Endothelial cell (in vitro differentiated cells): ENCODE measurements around the gene SMG5. TPM values are rescaled to one million over a fixed set of nuclear protein-coding genes. Genes with fewer than 3 reads are reported as not detected.
A peak's percentile ranks its signal among the peaks of the same experiment; 100 is the strongest.

Source experiments
- DNase-seq: peaks from one replicate; pipeline ENCODE4 v3.0.0; 2021; ENCODE audit warnings: low spot score
- H3K27ac Mint-ChIP-seq: one replicate; pipeline ENCODE4 v1.8.0; 2021; ENCODE audit warnings: mixed read lengths, inconsistent platforms; ENCODE audit not compliant: unreplicated experiment
- H3K27me3 Mint-ChIP-seq: one replicate; pipeline ENCODE4 v1.8.0; 2021; ENCODE audit warnings: mild to moderate bottlenecking, moderate library complexity, mixed read lengths, inconsistent platforms; ENCODE audit not compliant: unreplicated experiment
- H3K36me3 Mint-ChIP-seq: one replicate; pipeline ENCODE4 v1.8.0; 2021; ENCODE audit warnings: mild to moderate bottlenecking, low read depth, mixed read lengths, inconsistent platforms; ENCODE audit not compliant: unreplicated experiment
- H3K4me1 Mint-ChIP-seq: one replicate; pipeline ENCODE4 v1.8.0; 2021; ENCODE audit warnings: mild to moderate bottlenecking, mixed read lengths, inconsistent platforms; ENCODE audit not compliant: unreplicated experiment
- H3K4me3 Mint-ChIP-seq: one replicate; pipeline ENCODE4 v1.8.0; 2021; ENCODE audit warnings: mild to moderate bottlenecking, mixed read lengths, inconsistent platforms; ENCODE audit not compliant: unreplicated experiment
- H3K9me3 Mint-ChIP-seq: one replicate; pipeline ENCODE4 v1.8.0; 2021; ENCODE audit warnings: mixed read lengths, inconsistent platforms; ENCODE audit not compliant: unreplicated experiment
- CTCF ChIP-seq: fragments of 200-600 bp; sonication (generic); IDR thresholded peaks from one replicate; pipeline ENCODE4 v1.5.0; 2021; ENCODE audit warnings: antibody characterized with exemption; ENCODE audit not compliant: unreplicated experiment
- total RNA-seq: library from RNA; stranded (reverse); fragmentation: NEBNext Ultra II Directional; extraction: Animal tissue kit (Norgen Biotek cat#: 25700); gene quantifications from one replicate; pipeline ENCODE4 v1.2.1, GENCODE V29; 2021; ENCODE audit not compliant: unreplicated experiment

SMG5 gene
- total RNA-seq, 1 donor from 2014 or later: 75.2 TPM

- Mint-ChIP-seq H3K4me1 (peaks cover 31% of the 10 kb centered on the region), H3K27ac (no peak overlapping the region), H3K36me3 (peaks cover 30% of the 10 kb centered on the region), H3K9me3 (no peaks in the 10 kb centered on the region), H3K4me3 (peak overlapping the region; percentile 21), H3K27me3 (peaks cover 6% of the 10 kb centered on the region)
- DNase-seq: no peak
- TF ChIP-seq CTCF: no peak
Observed at GRCh38 chr1:156251527-156251926, 31.1 kb downstream of the SMG5 start.

GRCh38 chr1:156249593-156249992 lies 33.0 kb downstream of the SMG5 start:
- Mint-ChIP-seq H3K4me3 (no peak overlapping the region), H3K9me3 (no peaks in the 10 kb centered on the region), H3K36me3 (peaks cover 25% of the 10 kb centered on the region), H3K27me3 (peaks cover 7% of the 10 kb centered on the region), H3K4me1 (peaks cover 38% of the 10 kb centered on the region), H3K27ac (no peak overlapping the region)
- TF ChIP-seq CTCF: no peak
- no peak for DNase-seq

- Mint-ChIP-seq H3K27me3 (peaks cover 6% of the 10 kb centered on the region), H3K9me3 (no peaks in the 10 kb centered on the region), H3K4me1 (peaks cover 36% of the 10 kb centered on the region), H3K4me3 (no peak overlapping the region), H3K36me3 (peaks cover 18% of the 10 kb centered on the region), H3K27ac (no peak overlapping the region)
- TF ChIP-seq CTCF: no peak
- DNase-seq: no peak
Observed at GRCh38 chr1:156248323-156248683, 34.3 kb downstream of the SMG5 start.

GRCh38 chr1:156247460-156248322 lies 34.9 kb downstream of the SMG5 start, which contains the start of gene PAQR6:
Gene PAQR6, minus strand, starts transcription at chr1:156248056. Its CDS starts 1,325 bp downstream, at chr1:156246731.
- Mint-ChIP-seq H3K27me3 (peaks cover 7% of the 10 kb centered on the region), H3K4me1 (peaks cover 34% of the 10 kb centered on the region), H3K36me3 (peaks cover 12% of the 10 kb centered on the region), H3K27ac (no peak within 1 kb of the TSS), H3K9me3 (no peaks in the 10 kb centered on the region), H3K4me3 (no peak within 1 kb of the TSS)
- DNase-seq: no peak
- TF ChIP-seq CTCF: no peak

GRCh38 chr1:156246781-156247459 lies 35.7 kb downstream of the SMG5 start:
- Mint-ChIP-seq H3K27ac (no peak overlapping the region), H3K9me3 (no peaks in the 10 kb centered on the region), H3K4me1 (peaks cover 27% of the 10 kb centered on the region), H3K36me3 (peaks cover 9% of the 10 kb centered on the region), H3K27me3 (peaks cover 7% of the 10 kb centered on the region), H3K4me3 (no peak overlapping the region)
- no peak for TF ChIP-seq CTCF
- no peak for DNase-seq
